IMR-90 (cell line): ENCODE measurements around the gene ZNF285. TPM values are rescaled to one million over a fixed set of nuclear protein-coding genes. Genes with fewer than 3 reads are reported as not detected.
"Not testable (repeated sequence)": the region's sequence is repeated elsewhere in the genome, so short reads cannot be mapped to it uniquely, and the experiment has no call there.

ENCODE experiments used
- ATAC-seq: fragments of 200-7000 bp; cut with Tn5 transposase; 2 replicates; pipeline ENCODE4 v1.9.1; 2020; ENCODE audit warnings: low read depth, mild to moderate bottlenecking, moderate library complexity
- BruUV-seq: library from RNA; stranded (reverse); fragments of 400-500 nt; replicated peaks from 2 replicates; lab custom pipeline; 2021; lab: Mats Ljungman, UMichigan
- CTCF ChIA-PET: fragments of 300-600 bp; formaldehyde crosslinking; extraction: SDS; loops from one replicate; lab custom pipeline; 2021; ENCODE audit warnings: antibody characterized with exemption; lab: Yijun Ruan, JAX
- POLR2A ChIA-PET: fragments of 300-600 bp; sonication (Branson Sonifier 250); formaldehyde crosslinking; loops from one replicate; lab custom pipeline; 2022; ENCODE audit warnings: antibody characterized with exemption; ENCODE audit not compliant: unreplicated experiment; lab: Charles Lee
- DNase-seq: peaks from one replicate; pipeline ENCODE4 v3.0.0; 2013
- H2AFZ ChIP-seq: replicated peaks from 2 replicates; pipeline ENCODE3; 2013; ENCODE audit warnings: low read length, mild to moderate bottlenecking; ENCODE audit not compliant: poor library complexity
- H2AK5ac ChIP-seq: 2 replicates; pipeline ENCODE4 v1.6.1; 2013; ENCODE audit warnings: low read depth, low read length, inconsistent platforms
- H2AK9ac ChIP-seq: replicated peaks from 2 replicates; pipeline ENCODE3; 2013; ENCODE audit warnings: mild to moderate bottlenecking, low read depth, low read length, moderate library complexity; ENCODE audit not compliant: poor library complexity
- H2BK120ac ChIP-seq: 2 replicates; pipeline ENCODE4 v1.6.1; 2013; ENCODE audit warnings: low read depth, low read length, inconsistent platforms
- H2BK15ac ChIP-seq: 3 replicates; pipeline ENCODE4 v1.6.1; 2013; ENCODE audit warnings: low read depth, low read length, inconsistent platforms
- H2BK20ac ChIP-seq: 2 replicates; pipeline ENCODE4 v1.6.1; 2013; ENCODE audit warnings: low read depth, mild to moderate bottlenecking, inconsistent platforms, low read length, moderate library complexity
- H2BK5ac ChIP-seq: 2 replicates; pipeline ENCODE4 v1.6.1; 2013; ENCODE audit warnings: mild to moderate bottlenecking, low read depth, low read length, inconsistent platforms; ENCODE audit not compliant: poor library complexity, severe bottlenecking
- H3K14ac ChIP-seq: replicated peaks from 2 replicates; pipeline ENCODE4 v1.6.1; 2013; ENCODE audit warnings: low read depth, low read length, inconsistent platforms
- H3K18ac ChIP-seq: 2 replicates; pipeline ENCODE4 v1.6.1; 2013; ENCODE audit warnings: low read depth, low read length, control low read depth
- H3K23ac ChIP-seq: 2 replicates; pipeline ENCODE4 v1.6.1; 2013; ENCODE audit warnings: low read depth, low read length, inconsistent platforms
- H3K27ac ChIP-seq: 2 replicates; pipeline ENCODE4 v1.5.1; 2013; ENCODE audit warnings: mild to moderate bottlenecking, control low read depth, low read length; ENCODE audit not compliant: insufficient read depth
- H3K27me3 ChIP-seq: 2 replicates; pipeline ENCODE4 v1.6.1; 2013; ENCODE audit warnings: low read length; ENCODE audit not compliant: control insufficient read depth, insufficient read depth
- H3K36me3 ChIP-seq: 2 replicates; pipeline ENCODE4 v1.6.1; 2013; ENCODE audit warnings: low read length, mixed read lengths; ENCODE audit not compliant: control insufficient read depth, insufficient read depth
- H3K4ac ChIP-seq: 2 replicates; pipeline ENCODE4 v1.6.1; 2013; ENCODE audit warnings: low read depth, low read length, inconsistent platforms
- H3K4me1 ChIP-seq: 2 replicates; pipeline ENCODE4 v1.6.1; 2013; ENCODE audit warnings: low read length, mixed read lengths; ENCODE audit not compliant: control insufficient read depth, insufficient read depth
- H3K4me2 ChIP-seq: 2 replicates; pipeline ENCODE4 v1.6.1; 2013; ENCODE audit warnings: low read depth, mild to moderate bottlenecking, control low read depth, low read length, moderate library complexity
- H3K4me3 ChIP-seq: 2 replicates; pipeline ENCODE4 v1.5.1; 2013; ENCODE audit warnings: low read depth, mild to moderate bottlenecking, control low read depth, low read length, moderate library complexity; ENCODE audit not compliant: insufficient read depth
- H3K56ac ChIP-seq: 2 replicates; pipeline ENCODE4 v1.6.1; 2013; ENCODE audit warnings: low read length, inconsistent platforms; ENCODE audit not compliant: insufficient read depth; ENCODE audit errors: extremely low read depth
- H3K79me1 ChIP-seq, 2 experiments: 2 replicates each; pipeline ENCODE4 v1.6.1; 2013; ENCODE audit warnings: low read length in 2 of 2, inconsistent platforms in 1 of 2, low read depth in 1 of 2
- H3K9ac ChIP-seq: 2 replicates; pipeline ENCODE4 v1.6.1; 2013; ENCODE audit warnings: low read depth, low read length, control low read depth
- H3K9me1 ChIP-seq: 2 replicates; pipeline ENCODE4 v1.6.1; 2013; ENCODE audit warnings: low read length, inconsistent platforms; ENCODE audit not compliant: insufficient read depth
- H3K9me3 ChIP-seq: 2 replicates; pipeline ENCODE4 v1.6.1; 2013; ENCODE audit warnings: low read length; ENCODE audit not compliant: control insufficient read depth, insufficient read depth
- H4K20me1 ChIP-seq: 2 replicates; pipeline ENCODE4 v1.6.1; 2013; ENCODE audit warnings: low read length, inconsistent platforms; ENCODE audit not compliant: insufficient read depth
- H4K5ac ChIP-seq: 2 replicates; pipeline ENCODE4 v1.6.1; 2013; ENCODE audit warnings: mild to moderate bottlenecking, low read depth, low read length, control low read depth
- H4K8ac ChIP-seq, 2 experiments: 2 replicates each; pipeline ENCODE4 v1.6.1; 2013; ENCODE audit warnings: low read depth in 2 of 2, low read length in 2 of 2, control low read depth in 1 of 2, inconsistent platforms in 1 of 2
- H4K91ac ChIP-seq: 2 replicates; pipeline ENCODE4 v1.6.1; 2013; ENCODE audit warnings: low read depth, low read length, inconsistent platforms; ENCODE audit not compliant: insufficient read depth
- WGBS, 2 experiments: methylation state at CpG; one replicate each; pipeline versions ENCODE4 v1.1.5 to v1.1.7; 2013; ENCODE audit warnings: missing lambda C conversion rate in 2 of 2; ENCODE audit not compliant: insufficient read length in 1 of 2; ENCODE audit errors: extremely low coverage in 2 of 2; 5-methylcytosine and 5-hydroxymethylcytosine counted together
- dilution Hi-C: fragments of 300-500 bp; cut with HindIII; formaldehyde crosslinking; loops from one replicate; pipeline ENCODE4 v1.14.3; 2018; ENCODE audit warnings: low sequenced_read_pairs; ENCODE audit not compliant: unreplicated experiment
- in situ Hi-C: fragments of 300-500 bp; cut with MboI; formaldehyde crosslinking; loops from 3 replicates; pipeline ENCODE4 v1.14.3; 2019; ENCODE audit warnings: low sequenced_read_pairs, inconsistent platforms, mixed read lengths
- intact Hi-C: fragments of 100-400 bp; cut with micrococcal nuclease; formaldehyde crosslinking; loops from 2 replicates; pipeline ENCODE4 v1.10.0; 2022
- polyA plus RNA-seq, 3 experiments: library from polyadenylated mRNA; depleted of rRNA; stranded (reverse); fragments of >200 nt; gene quantifications; 2 replicates each; pipeline ENCODE4 v1.2.3, GENCODE V29; 2012; ENCODE audit warnings: low replicate concordance in 1 of 3
- total RNA-seq: library from RNA; depleted of rRNA; stranded (reverse); fragments of >200 nt; gene quantifications from 2 replicates; pipeline ENCODE4 v1.2.3, GENCODE V29; 2012; rRNA removed

ZNF285 gene
- total and polyA plus RNA-seq, 2 of the 4 experiments (the other 2 are of a cell fraction): 1.4 to 5.9 TPM

GRCh38 chr19:44334639-44335038 is 66.8 kb downstream of the ZNF285 start:
- Histone ChIP-seq H3K36me3 (peaks cover 42% of the 10 kb centered on the region), H3K9me3 (peaks cover 22% of the 10 kb centered on the region)
- dilution Hi-C loops, H2AK9ac ChIP-seq, H4K8ac ChIP-seq, H2AK5ac ChIP-seq, H3K56ac ChIP-seq, H4K91ac ChIP-seq, H3K27me3 ChIP-seq, H4K5ac ChIP-seq, DNase-seq, H3K4ac ChIP-seq, H4K20me1 ChIP-seq, H2BK5ac ChIP-seq, intact Hi-C loops, H2BK20ac ChIP-seq, H2AFZ ChIP-seq, H3K79me1 ChIP-seq, H3K4me3 ChIP-seq, H3K9ac ChIP-seq, CTCF ChIA-PET, H2BK15ac ChIP-seq, H3K14ac ChIP-seq, H2BK120ac ChIP-seq, H3K4me2 ChIP-seq, H3K9me1 ChIP-seq, ATAC-seq, H3K18ac ChIP-seq, in situ Hi-C loops, BruUV-seq, H3K23ac ChIP-seq, H3K4me1 ChIP-seq, H3K27ac ChIP-seq: not testable (repeated sequence)
- WGBS, 2 experiments: no CpG with 5 or more reads among the region's 3 CpGs
- POLR2A ChIA-PET: interaction anchor here (0.6 kb wide), 1 partner anchor 55 kb away, joined by 4 read pairs; no protein-coding TSS in a partner anchor

Other genes with a start within 250 kb of the ZNF285 start
- gene ZNF226, start 236.5 kb downstream of the ZNF285 start, total RNA-seq: 14.0 and 16.7 TPM in 2 replicates
- gene ZNF226, start 236.5 kb downstream of the ZNF285 start, polyA plus RNA-seq (2012; rRNA removed): 12.6 and 15.7 TPM in 2 replicates
- 17.8 and 19.2 TPM in 2 replicates for gene ZNF227, start 189.1 kb downstream of the ZNF285 start, total RNA-seq
- gene ZNF227, start 189.1 kb downstream of the ZNF285 start, polyA plus RNA-seq (2012; rRNA removed): 3.4 and 4.9 TPM in 2 replicates
- gene ZNF233, start 141.7 kb downstream of the ZNF285 start, total RNA-seq: 0.56 and 0.72 TPM in 2 replicates
- gene ZNF233, start 141.7 kb downstream of the ZNF285 start, polyA plus RNA-seq (2012; rRNA removed): 0.26 and 0.39 TPM in 2 replicates
- gene ZNF235, start 96.6 kb downstream of the ZNF285 start, total RNA-seq: 3.0 and 3.1 TPM in 2 replicates
- 0.77 and 0.80 TPM in 2 replicates for gene ZNF235, start 96.6 kb downstream of the ZNF285 start, polyA plus RNA-seq (2012; rRNA removed)
- 7.7 and 10.3 TPM in 2 replicates for gene ZNF112, start 44.9 kb downstream of the ZNF285 start, total RNA-seq
- 1.4 and 2.1 TPM in 2 replicates for gene ZNF112, start 44.9 kb downstream of the ZNF285 start, polyA plus RNA-seq (2012; rRNA removed)
- gene ZNF229, start 46.9 kb upstream of the ZNF285 start, total RNA-seq: 13.1 and 17.6 TPM in 2 replicates
- 3.0 and 3.4 TPM in 2 replicates for gene ZNF229, start 46.9 kb upstream of the ZNF285 start, polyA plus RNA-seq (2012; rRNA removed)
- 9.7 and 26.3 TPM in 2 replicates for gene ZNF180, start 98.9 kb upstream of the ZNF285 start, total RNA-seq
- 2.8 and 3.4 TPM in 2 replicates for gene ZNF180, start 98.9 kb upstream of the ZNF285 start, polyA plus RNA-seq (2012; rRNA removed)
- not detected in 2 replicates for gene CEACAM20, start 128.1 kb upstream of the ZNF285 start, total RNA-seq
- not detected in 2 replicates for gene CEACAM20, start 128.1 kb upstream of the ZNF285 start, polyA plus RNA-seq (2012; rRNA removed)
- under 0.01 TPM in 1 of 2 replicates, not detected in the other for gene IGSF23, start 212.0 kb upstream of the ZNF285 start, total RNA-seq
- gene IGSF23, start 212.0 kb upstream of the ZNF285 start, polyA plus RNA-seq (2012; rRNA removed): 0.26 and 0.27 TPM in 2 replicates
- gene PVR, start 242.3 kb upstream of the ZNF285 start, total RNA-seq: 93.0 and 106 TPM in 2 replicates
- gene PVR, start 242.3 kb upstream of the ZNF285 start, polyA plus RNA-seq (2012; rRNA removed): 117 and 122 TPM in 2 replicates